CD14-positive monocyte (primary cell): ENCODE data around the gene FSTL3. TPM values are rescaled to one million over a fixed set of nuclear protein-coding genes. Genes with fewer than 3 reads are reported as not detected.

Source experiments
- DNase-seq, 3 donors: peaks; one replicate each; pipeline ENCODE4 v3.0.0-alpha.2; 2011 to 2022
- H2AFZ ChIP-seq: 2 replicates; pipeline ENCODE4 v1.6.0; 2012; ENCODE audit warnings: mild to moderate bottlenecking, low read depth, low read length, inconsistent platforms; ENCODE audit not compliant: insufficient read depth, poor library complexity, severe bottlenecking
- H3K27ac ChIP-seq, 2 donors: 1 replicate in 1 of 2; 2 replicates in 1 of 2; pipeline ENCODE4 v1.5.1; 2012 to 2013; ENCODE audit warnings: low read length in 2 of 2, control low read depth in 1 of 2, inconsistent platforms in 1 of 2, low read depth in 1 of 2, mild to moderate bottlenecking in 1 of 2
- H3K27me3 ChIP-seq, 2 donors: one replicate each; pipeline versions ENCODE4 v1.6.0 to v1.6.1; 2011 to 2013; ENCODE audit warnings: low read length in 2 of 2; ENCODE audit not compliant: control insufficient read depth in 2 of 2, insufficient read depth in 2 of 2
- H3K36me3 ChIP-seq, 2 donors: replicated peaks in 1 of 2; 1 replicate in 1 of 2; 2 replicates in 1 of 2; pipeline versions ENCODE4 v1.5.1 to v1.6.1; 2012 to 2013; ENCODE audit warnings: low read length in 2 of 2, control low read depth in 1 of 2, inconsistent platforms in 1 of 2, mild to moderate bottlenecking in 1 of 2; ENCODE audit not compliant: insufficient read depth in 2 of 2, control insufficient read depth in 1 of 2
- H3K4me1 ChIP-seq, 2 donors: 1 replicate in 1 of 2; 2 replicates in 1 of 2; pipeline versions ENCODE4 v1.5.1 to v1.6.1; 2012 to 2013; ENCODE audit warnings: low read length in 2 of 2, control low read depth in 1 of 2, inconsistent platforms in 1 of 2, mild to moderate bottlenecking in 1 of 2, moderate library complexity in 1 of 2; ENCODE audit not compliant: insufficient read depth in 2 of 2, control insufficient read depth in 1 of 2
- H3K4me2 ChIP-seq: replicated peaks from 2 replicates; pipeline ENCODE3; 2012; ENCODE audit warnings: low read length, moderate library complexity, mild to moderate bottlenecking; ENCODE audit not compliant: poor library complexity, severe bottlenecking; ENCODE audit errors: extremely low read depth
- H3K4me3 ChIP-seq, 3 experiments: fragments of 200-600 bp in 1 of 3; sonication (generic) in 1 of 3; replicated peaks in 1 of 3; 1 replicate in 2 of 3; 2 replicates in 1 of 3; pipeline ENCODE4 v1.5.1; 2011 to 2013; ENCODE audit warnings: low read length in 3 of 3, mild to moderate bottlenecking in 3 of 3, control low read depth in 2 of 3, low read depth in 2 of 3, inconsistent platforms in 1 of 3, moderate library complexity in 1 of 3
- H3K79me2 ChIP-seq: 2 replicates; pipeline ENCODE4 v1.6.0; 2012; ENCODE audit warnings: mild to moderate bottlenecking, control low read depth, inconsistent platforms, low read length, moderate library complexity; ENCODE audit not compliant: insufficient read depth
- H3K9ac ChIP-seq: 2 replicates; pipeline ENCODE4 v1.6.0; 2017; ENCODE audit warnings: low read length, mild to moderate bottlenecking; ENCODE audit not compliant: insufficient read depth, poor library complexity, severe bottlenecking
- H3K9me3 ChIP-seq, 2 donors: replicated peaks in 1 of 2; 1 replicate in 1 of 2; 2 replicates in 1 of 2; pipeline versions ENCODE4 v1.5.1 to v1.6.1; 2012 to 2013; ENCODE audit warnings: low read length in 2 of 2, control low read depth in 1 of 2; ENCODE audit not compliant: control insufficient read depth in 1 of 2, insufficient read depth in 1 of 2
- H4K20me1 ChIP-seq: 2 replicates; pipeline ENCODE4 v1.6.0; 2012; ENCODE audit warnings: mild to moderate bottlenecking, low read length, control low read depth, moderate library complexity; ENCODE audit not compliant: insufficient read depth
- H3K27ac Mint-ChIP-seq, 7 donors: one replicate each; pipeline ENCODE4 v1.8.0; 2020; ENCODE audit warnings: mild to moderate bottlenecking in 7 of 7, mixed read lengths in 7 of 7, moderate library complexity in 6 of 7, inconsistent platforms in 2 of 7
- H3K27me3 Mint-ChIP-seq, 3 donors: one replicate each; pipeline ENCODE4 v1.8.0; 2021 to 2022; ENCODE audit warnings: low read depth in 3 of 3, mild to moderate bottlenecking in 3 of 3, mixed read lengths in 3 of 3, moderate library complexity in 3 of 3, inconsistent platforms in 1 of 3
- H3K36me3 Mint-ChIP-seq, 2 donors: one replicate each; pipeline ENCODE4 v1.8.0; 2020; ENCODE audit warnings: mixed read lengths in 2 of 2, inconsistent platforms in 1 of 2, mild to moderate bottlenecking in 1 of 2
- H3K4me1 Mint-ChIP-seq: one replicate; pipeline ENCODE4 v1.8.0; 2020; ENCODE audit warnings: mild to moderate bottlenecking, mixed read lengths
- H3K4me3 Mint-ChIP-seq, 2 donors: one replicate each; pipeline ENCODE4 v1.8.0; 2020; ENCODE audit warnings: mild to moderate bottlenecking in 2 of 2, mixed read lengths in 2 of 2, moderate library complexity in 1 of 2
- H3K9me3 Mint-ChIP-seq, 7 donors: one replicate each; pipeline ENCODE4 v1.8.0; 2020 to 2022; ENCODE audit warnings: mixed read lengths in 7 of 7, mild to moderate bottlenecking in 6 of 7, moderate library complexity in 6 of 7, inconsistent platforms in 2 of 7
- WGBS: methylation state at CpG from one replicate; pipeline ENCODE4 v1.1.5; 2013; ENCODE audit warnings: missing lambda C conversion rate; ENCODE audit not compliant: insufficient coverage; 5-methylcytosine and 5-hydroxymethylcytosine counted together
- intact Hi-C, 2 donors: fragments of 100-400 bp; cut with micrococcal nuclease; formaldehyde crosslinking; loops; one replicate each; pipeline versions ENCODE4 v1.15.0 to v1.15.1; 2023
- polyA plus RNA-seq, 3 donors: library from polyadenylated mRNA; depleted of rRNA in 1 of 3; unstranded in 2 of 3; stranded (reverse) in 1 of 3; fragments of 300-500 nt in 2 of 3; fragments of >200 nt in 1 of 3; fragmentation: Illumina TruSeq in 2 of 3; gene quantifications; 1 replicate in 2 of 3; 2 replicates in 1 of 3; pipeline ENCODE4 v1.2.3, GENCODE V29; 2012 to 2021
- TF ChIP-seq, protein P1 (sequence below): fragments of 200-600 bp; IDR thresholded peaks from one replicate; pipeline ENCODE4 v1.8.0; 2022; ENCODE audit warnings: antibody characterized with exemption, mild to moderate bottlenecking

The FSTL3 gene
- polyA plus RNA-seq, 3 donors, result 2.5 to 42.1 (median 5.2) TPM

GRCh38 chr19:642767-643727, 33.1 kb upstream of the FSTL3 start:
- Mint-ChIP-seq H3K4me1 (peaks cover 6% of the 10 kb centered on the region), H3K4me3 (no peak overlapping the region), H3K36me3 (peaks cover 11 to 30% of the 10 kb centered on the region in 2 donors), H3K27ac (no peak overlapping the region), H3K27me3 (peaks cover 11 to 23% (median 19%) of the 10 kb centered on the region in 3 donors), H3K9me3 (peaks cover 0 to 9% (median 4%) of the 10 kb centered on the region in 7 donors)
- Histone ChIP-seq H3K4me3 (no peak overlapping the region), H3K9me3 (no peaks in the 10 kb centered on the region), H3K4me1 (peaks cover 7 to 16% of the 10 kb centered on the region in 2 donors), H3K27ac (no peak overlapping the region), H3K79me2 (no peaks in the 10 kb centered on the region), H3K9ac (no peak overlapping the region), H2AFZ (no peak overlapping the region), H4K20me1 (peaks cover 37% of the 10 kb centered on the region), H3K36me3 (peaks cover 28 to 31% of the 10 kb centered on the region in 2 donors), H3K4me2 (no peak overlapping the region), H3K27me3 (peaks cover 0 to 18% of the 10 kb centered on the region in 2 donors)
- TF ChIP-seq, protein P1, sequence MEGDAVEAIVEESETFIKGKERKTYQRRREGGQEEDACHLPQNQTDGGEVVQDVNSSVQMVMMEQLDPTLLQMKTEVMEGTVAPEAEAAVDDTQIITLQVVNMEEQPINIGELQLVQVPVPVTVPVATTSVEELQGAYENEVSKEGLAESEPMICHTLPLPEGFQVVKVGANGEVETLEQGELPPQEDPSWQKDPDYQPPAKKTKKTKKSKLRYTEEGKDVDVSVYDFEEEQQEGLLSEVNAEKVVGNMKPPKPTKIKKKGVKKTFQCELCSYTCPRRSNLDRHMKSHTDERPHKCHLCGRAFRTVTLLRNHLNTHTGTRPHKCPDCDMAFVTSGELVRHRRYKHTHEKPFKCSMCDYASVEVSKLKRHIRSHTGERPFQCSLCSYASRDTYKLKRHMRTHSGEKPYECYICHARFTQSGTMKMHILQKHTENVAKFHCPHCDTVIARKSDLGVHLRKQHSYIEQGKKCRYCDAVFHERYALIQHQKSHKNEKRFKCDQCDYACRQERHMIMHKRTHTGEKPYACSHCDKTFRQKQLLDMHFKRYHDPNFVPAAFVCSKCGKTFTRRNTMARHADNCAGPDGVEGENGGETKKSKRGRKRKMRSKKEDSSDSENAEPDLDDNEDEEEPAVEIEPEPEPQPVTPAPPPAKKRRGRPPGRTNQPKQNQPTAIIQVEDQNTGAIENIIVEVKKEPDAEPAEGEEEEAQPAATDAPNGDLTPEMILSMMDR, result no peak
- 87% methylated on average over 47 of the region's 70 CpGs for WGBS
- no peak for DNase-seq
- intact Hi-C loops, result no loop called here

- intact Hi-C loops, result no loop called here
- H3K27me3 ChIP-seq, result peaks cover 0 to 11% of the 10 kb centered on the region in 2 donors
- no peak overlapping the region for H3K4me3 ChIP-seq
- no peak overlapping the region for H3K4me2 ChIP-seq
- TF ChIP-seq, protein P1, result no peak
- Mint-ChIP-seq H3K27me3 (peaks cover 9 to 16% (median 12%) of the 10 kb centered on the region in 3 donors), H3K4me1 (peaks cover 6% of the 10 kb centered on the region), H3K9me3 (peaks cover 0 to 9% (median 4%) of the 10 kb centered on the region in 7 donors), H3K4me3 (no peak overlapping the region), H3K27ac (no peak overlapping the region), H3K36me3 (peaks cover 14 to 35% of the 10 kb centered on the region in 2 donors)
- peaks cover 41% of the 10 kb centered on the region for H4K20me1 ChIP-seq
- H3K27ac ChIP-seq, result no peak overlapping the region
- no peak overlapping the region for H2AFZ ChIP-seq
- H3K4me1 ChIP-seq, result peaks cover 7 to 13% of the 10 kb centered on the region in 2 donors
- DNase-seq, result no peak
- 90% methylated on average over 22 of the region's 24 CpGs for WGBS
- H3K36me3 ChIP-seq, result peaks cover 32 to 36% of the 10 kb centered on the region in 2 donors
- H3K9me3 ChIP-seq, result no peaks in the 10 kb centered on the region
- H3K9ac ChIP-seq, result no peak overlapping the region
- H3K79me2 ChIP-seq, result no peaks in the 10 kb centered on the region
Observed at GRCh38 chr19:643736-644135, 32.5 kb upstream of the FSTL3 start.
